KMS-11 (cell line): Measurements from ENCODE around the gene RFC3.
A peak's percentile ranks its signal among the peaks of the same experiment; 100 is the strongest.

Experiments used
- H2AFZ ChIP-seq: fragments of 200-600 bp; sonication (generic); 2 replicates; pipeline ENCODE4 v1.6.1; 2016; ENCODE audit warnings: antibody characterized with exemption, mixed run types, low read depth
- H3K27ac ChIP-seq: fragments of 200-600 bp; sonication (generic); 2 replicates; pipeline ENCODE4 v1.6.1; 2016; ENCODE audit warnings: mild to moderate bottlenecking, mixed run types
- H3K27me3 ChIP-seq: fragments of 200-600 bp; sonication (generic); 2 replicates; pipeline ENCODE4 v1.6.1; 2017; ENCODE audit warnings: mild to moderate bottlenecking, low read depth, mixed run types, moderate library complexity; ENCODE audit not compliant: insufficient read depth
- H3K36me3 ChIP-seq: fragments of 200-600 bp; sonication (generic); 2 replicates; pipeline ENCODE4 v1.6.1; 2017; ENCODE audit warnings: mild to moderate bottlenecking, mixed run types; ENCODE audit not compliant: insufficient read depth
- H3K4me1 ChIP-seq: fragments of 200-600 bp; sonication (generic); 2 replicates; pipeline ENCODE4 v1.6.1; 2016; ENCODE audit warnings: mild to moderate bottlenecking, low read depth, mixed run types; ENCODE audit not compliant: poor library complexity, severe bottlenecking
- H3K4me2 ChIP-seq: fragments of 200-600 bp; sonication (generic); 2 replicates; pipeline ENCODE4 v1.7.0; 2016; ENCODE audit warnings: mild to moderate bottlenecking, mixed run types
- H3K4me3 ChIP-seq: fragments of 200-600 bp; sonication (generic); IDR thresholded peaks from 2 replicates; pipeline ENCODE4 v1.6.1; 2017; ENCODE audit warnings: low read depth, low read length, mixed read lengths; ENCODE audit not compliant: insufficient read depth
- H3K79me2 ChIP-seq: fragments of 200-600 bp; sonication (generic); 2 replicates; pipeline ENCODE4 v1.6.1; 2016; ENCODE audit warnings: low read depth, mixed run types; ENCODE audit not compliant: insufficient read depth
- H3K9ac ChIP-seq: fragments of 200-600 bp; sonication (generic); 2 replicates; pipeline ENCODE4 v1.6.1; 2016; ENCODE audit warnings: mild to moderate bottlenecking, mixed run types
- H4K20me1 ChIP-seq: fragments of 200-600 bp; sonication (generic); 2 replicates; pipeline ENCODE4 v1.6.1; 2016; ENCODE audit warnings: mild to moderate bottlenecking, mixed run types; ENCODE audit not compliant: insufficient read depth
- TF ChIP-seq, protein P1 (sequence below): fragments of 200-600 bp; sonication (generic); conservative IDR thresholded peaks from 2 replicates; pipeline ENCODE4 v1.6.1; 2017; ENCODE audit warnings: low read depth, mild to moderate bottlenecking, antibody characterized with exemption, low read length, moderate library complexity, mixed read lengths

RFC3 gene, protein sequence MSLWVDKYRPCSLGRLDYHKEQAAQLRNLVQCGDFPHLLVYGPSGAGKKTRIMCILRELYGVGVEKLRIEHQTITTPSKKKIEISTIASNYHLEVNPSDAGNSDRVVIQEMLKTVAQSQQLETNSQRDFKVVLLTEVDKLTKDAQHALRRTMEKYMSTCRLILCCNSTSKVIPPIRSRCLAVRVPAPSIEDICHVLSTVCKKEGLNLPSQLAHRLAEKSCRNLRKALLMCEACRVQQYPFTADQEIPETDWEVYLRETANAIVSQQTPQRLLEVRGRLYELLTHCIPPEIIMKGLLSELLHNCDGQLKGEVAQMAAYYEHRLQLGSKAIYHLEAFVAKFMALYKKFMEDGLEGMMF

DNA sequence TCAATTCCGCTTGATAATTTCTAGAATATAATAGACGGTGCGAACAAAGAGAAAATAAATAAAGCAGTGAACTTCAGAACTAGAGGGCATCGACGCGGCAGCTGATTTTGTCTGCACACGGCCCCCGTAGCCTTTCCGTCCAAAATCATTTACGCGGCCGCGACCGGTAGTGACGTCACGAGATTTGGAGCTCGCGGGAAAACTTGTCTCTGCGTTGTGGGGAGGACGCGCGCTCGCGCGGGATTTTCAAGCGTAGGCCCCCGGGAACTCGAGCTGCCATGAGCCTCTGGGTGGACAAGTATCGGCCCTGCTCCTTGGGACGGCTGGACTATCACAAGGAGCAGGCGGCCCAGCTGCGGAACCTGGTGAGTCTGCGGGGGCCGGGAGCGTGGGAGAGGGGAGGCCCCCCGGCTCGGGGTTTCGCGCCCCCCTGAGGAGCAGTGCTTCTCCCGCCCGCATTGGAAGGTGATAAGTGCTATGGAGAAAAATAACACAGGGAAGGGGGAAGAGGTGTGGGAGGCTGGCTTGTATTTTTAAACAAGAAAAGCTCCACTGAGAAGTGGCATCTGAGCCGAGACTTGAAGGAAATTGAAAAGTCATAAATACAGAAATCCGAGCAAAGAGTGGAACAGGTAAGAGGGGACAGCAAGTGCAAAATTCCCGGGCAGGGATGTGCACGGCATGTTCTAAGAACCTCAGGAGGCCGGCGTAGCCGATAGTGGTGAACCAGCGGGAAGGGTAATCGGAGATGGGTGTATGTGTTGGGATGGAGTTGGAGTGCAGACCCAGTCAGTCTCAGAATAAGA lies at the start of gene RFC3:
TSS of gene RFC3 (plus strand) at position 249 of the 806 bp plus-strand sequence. CDS start at position 279, 30 bp downstream.
- Histone ChIP-seq H3K36me3 (no peaks in the 10 kb centered on the region), H3K4me2 (peak within 1 kb of the TSS; percentile 96), H3K4me3 (no peak within 1 kb of the TSS), H3K27me3 (no peaks in the 10 kb centered on the region), H4K20me1 (no peaks in the 10 kb centered on the region), H3K9ac (peak within 1 kb of the TSS; percentile 94), H3K79me2 (peaks cover 33% of the 10 kb centered on the region; the same call in 1 of the 2 replicates), H3K4me1 (peaks cover 12% of the 10 kb centered on the region), H2AFZ (peak within 1 kb of the TSS; percentile 95), H3K27ac (peak within 1 kb of the TSS; percentile 80)
- TF ChIP-seq, protein P1, sequence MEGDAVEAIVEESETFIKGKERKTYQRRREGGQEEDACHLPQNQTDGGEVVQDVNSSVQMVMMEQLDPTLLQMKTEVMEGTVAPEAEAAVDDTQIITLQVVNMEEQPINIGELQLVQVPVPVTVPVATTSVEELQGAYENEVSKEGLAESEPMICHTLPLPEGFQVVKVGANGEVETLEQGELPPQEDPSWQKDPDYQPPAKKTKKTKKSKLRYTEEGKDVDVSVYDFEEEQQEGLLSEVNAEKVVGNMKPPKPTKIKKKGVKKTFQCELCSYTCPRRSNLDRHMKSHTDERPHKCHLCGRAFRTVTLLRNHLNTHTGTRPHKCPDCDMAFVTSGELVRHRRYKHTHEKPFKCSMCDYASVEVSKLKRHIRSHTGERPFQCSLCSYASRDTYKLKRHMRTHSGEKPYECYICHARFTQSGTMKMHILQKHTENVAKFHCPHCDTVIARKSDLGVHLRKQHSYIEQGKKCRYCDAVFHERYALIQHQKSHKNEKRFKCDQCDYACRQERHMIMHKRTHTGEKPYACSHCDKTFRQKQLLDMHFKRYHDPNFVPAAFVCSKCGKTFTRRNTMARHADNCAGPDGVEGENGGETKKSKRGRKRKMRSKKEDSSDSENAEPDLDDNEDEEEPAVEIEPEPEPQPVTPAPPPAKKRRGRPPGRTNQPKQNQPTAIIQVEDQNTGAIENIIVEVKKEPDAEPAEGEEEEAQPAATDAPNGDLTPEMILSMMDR: no peak

DNA sequence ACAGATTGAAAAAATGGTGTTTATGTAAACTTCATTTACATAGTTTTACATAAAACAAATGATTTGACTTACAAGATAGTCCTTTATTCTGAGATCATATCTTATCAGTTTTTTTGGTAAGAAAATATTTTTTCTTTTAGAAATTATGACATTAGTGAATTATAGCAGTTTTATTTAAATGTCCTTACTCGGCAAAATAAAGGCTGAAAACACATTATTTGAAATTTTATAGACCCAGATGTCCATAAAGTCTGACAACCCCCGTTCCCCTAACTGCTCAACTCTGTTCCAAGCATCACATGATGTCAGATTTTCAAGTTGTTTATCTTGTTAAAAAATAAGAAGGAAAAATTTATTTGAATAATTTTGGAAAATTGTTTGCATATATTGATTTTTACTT lies 46.7 kb upstream of the RFC3 start:
- TF ChIP-seq, protein P1: no peak
- H3K27ac ChIP-seq: no peak overlapping the region

DNA sequence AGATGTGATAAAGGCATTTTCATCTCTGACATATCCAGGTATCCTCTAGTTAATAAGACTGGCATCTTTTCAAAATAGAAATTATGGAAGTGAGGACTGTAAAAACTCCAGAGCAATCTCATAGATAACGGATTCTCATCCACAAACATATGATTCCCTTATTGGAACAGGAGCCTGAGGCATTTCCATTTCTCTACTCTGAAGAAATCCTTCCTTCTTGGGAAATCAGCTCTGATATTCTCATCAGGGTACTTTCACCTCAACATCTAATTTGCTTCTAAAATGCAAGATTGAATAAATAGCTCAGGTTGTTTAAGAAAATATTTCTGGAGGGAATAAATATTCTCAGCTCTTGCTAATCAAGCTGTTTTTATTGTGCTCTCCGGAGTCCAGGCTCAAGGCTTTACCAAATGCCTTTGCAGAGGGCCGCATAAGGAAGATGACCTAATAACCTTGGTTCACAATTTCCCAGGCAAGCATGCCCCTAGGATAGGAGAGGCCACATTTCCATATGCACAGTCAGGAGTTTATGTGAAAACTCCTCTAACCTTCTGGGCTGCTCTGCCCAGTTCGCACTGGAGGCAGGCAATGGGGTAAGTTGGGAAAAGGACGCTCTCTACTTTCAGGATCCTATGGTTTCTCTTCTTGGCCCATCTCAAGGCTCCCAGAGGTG lies 44.0 kb upstream of the RFC3 start:
- TF ChIP-seq, protein P1: no peak

More for the DNA sequence above, 46.7 kb upstream of the RFC3 start:
- Histone ChIP-seq H3K4me3 (no peak overlapping the region), H3K27me3 (no peaks in the 10 kb centered on the region), H3K79me2 (no peaks in the 10 kb centered on the region), H3K4me2 (no peak overlapping the region), H4K20me1 (no peaks in the 10 kb centered on the region), H2AFZ (no peak overlapping the region), H3K9ac (no peak overlapping the region), H3K4me1 (no peaks in the 10 kb centered on the region), H3K36me3 (no peaks in the 10 kb centered on the region)

DNA sequence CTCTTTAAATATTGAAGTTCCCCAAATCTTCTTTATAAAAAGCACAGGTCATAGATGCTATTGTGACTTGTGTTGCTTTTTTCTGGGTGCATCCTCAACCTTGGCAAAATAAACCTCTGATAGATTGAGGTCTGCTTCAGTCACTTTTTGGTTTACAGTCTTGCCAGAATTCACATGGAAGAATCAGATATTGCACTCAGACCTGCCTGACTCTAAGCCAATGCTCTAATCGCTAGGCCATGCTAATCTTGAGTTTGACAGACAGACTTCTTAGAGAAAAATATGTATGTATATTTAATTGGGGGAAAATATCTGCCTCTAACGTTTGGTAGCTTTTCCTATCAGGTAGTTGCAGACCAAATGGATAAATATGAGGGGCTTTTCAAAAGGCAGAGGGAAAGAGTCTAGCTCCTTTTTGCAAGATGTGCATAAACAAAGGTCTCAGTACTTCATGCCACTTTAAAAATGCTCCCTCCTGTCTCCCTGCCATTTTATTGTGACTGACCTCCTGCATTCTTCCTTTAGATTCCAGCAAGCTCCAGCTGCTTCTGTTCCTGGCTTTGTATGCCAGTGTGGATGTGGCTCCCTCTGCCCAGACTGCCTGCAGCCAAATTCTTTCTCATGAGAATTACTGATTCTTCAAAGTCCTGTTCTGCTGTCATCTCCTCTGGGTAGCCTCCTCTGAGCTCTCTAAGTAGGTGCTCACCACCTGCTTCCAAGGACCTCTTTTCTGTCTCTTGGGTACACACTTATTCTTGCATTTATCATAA lies 42.4 kb upstream of the RFC3 start:
- H4K20me1 ChIP-seq: no peaks in the 10 kb centered on the region
- H3K79me2 ChIP-seq: no peaks in the 10 kb centered on the region
- H3K4me2 ChIP-seq: no peak overlapping the region
- H2AFZ ChIP-seq: no peak overlapping the region
- no peaks in the 10 kb centered on the region for H3K36me3 ChIP-seq
- H3K4me3 ChIP-seq: no peak overlapping the region
- H3K27me3 ChIP-seq: no peaks in the 10 kb centered on the region
- TF ChIP-seq, protein P1: no peak
- no peak overlapping the region for H3K9ac ChIP-seq
- H3K27ac ChIP-seq: no peak overlapping the region
- H3K4me1 ChIP-seq: no peaks in the 10 kb centered on the region

More for the DNA sequence above, 44.0 kb upstream of the RFC3 start:
- Histone ChIP-seq H3K4me3 (no peak overlapping the region), H3K36me3 (no peaks in the 10 kb centered on the region), H3K79me2 (no peaks in the 10 kb centered on the region), H3K27me3 (no peaks in the 10 kb centered on the region), H3K9ac (no peak overlapping the region), H2AFZ (no peak overlapping the region), H3K27ac (no peak overlapping the region), H3K4me2 (no peak overlapping the region), H4K20me1 (no peaks in the 10 kb centered on the region), H3K4me1 (no peaks in the 10 kb centered on the region)
